ENCODE data around the gene TMEM187. TPM values are rescaled to one million over a fixed set of nuclear protein-coding genes. Genes with fewer than 3 reads are reported as not detected.

The TMEM187 gene
- polyA plus RNA-seq, 2 of the 4 experiments (the other 2 are of a cell fraction) = 7.8 to 10.6 TPM

DNA sequence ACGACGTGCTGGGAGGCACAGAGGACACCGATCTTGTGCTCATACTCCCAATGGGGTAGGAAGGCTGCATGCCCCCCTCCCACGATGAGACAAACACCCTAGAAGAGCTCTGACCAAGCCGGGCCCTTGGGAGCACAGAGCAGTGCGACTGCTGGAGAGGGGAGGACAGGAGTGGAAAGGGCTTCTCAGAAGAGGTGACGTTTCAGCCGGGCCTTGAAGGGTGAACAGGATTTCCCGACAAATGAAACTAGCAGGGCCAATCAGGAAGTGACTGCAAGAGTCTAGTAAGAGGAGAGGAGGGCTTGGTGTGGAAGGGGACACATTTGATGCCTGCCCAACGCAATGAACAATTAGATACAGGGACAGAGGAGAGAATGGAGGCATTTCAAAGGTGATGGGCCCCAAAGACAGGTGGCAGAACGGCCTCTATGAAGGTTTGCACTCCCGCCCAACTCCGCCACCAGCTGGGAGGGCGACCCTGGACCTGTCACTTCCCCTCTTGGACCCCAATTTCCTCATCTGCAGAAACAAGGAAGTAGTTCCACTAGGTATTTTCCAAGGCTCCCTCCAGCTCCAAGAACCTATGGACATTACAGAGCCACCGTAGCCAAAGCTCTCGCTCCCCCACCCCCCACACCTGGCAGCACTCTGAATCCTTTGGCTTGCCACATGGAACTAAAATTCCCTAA lies 4.9 kb upstream of the TMEM187 start (continued):
- no peak for TF ChIP-seq NR3C1 (IDR thresholded peaks at IDR 0.05)
- TF ChIP-seq ZNF302 (CRISPR knock-in tag; IDR thresholded peaks at IDR 0.05) = no peak

DNA sequence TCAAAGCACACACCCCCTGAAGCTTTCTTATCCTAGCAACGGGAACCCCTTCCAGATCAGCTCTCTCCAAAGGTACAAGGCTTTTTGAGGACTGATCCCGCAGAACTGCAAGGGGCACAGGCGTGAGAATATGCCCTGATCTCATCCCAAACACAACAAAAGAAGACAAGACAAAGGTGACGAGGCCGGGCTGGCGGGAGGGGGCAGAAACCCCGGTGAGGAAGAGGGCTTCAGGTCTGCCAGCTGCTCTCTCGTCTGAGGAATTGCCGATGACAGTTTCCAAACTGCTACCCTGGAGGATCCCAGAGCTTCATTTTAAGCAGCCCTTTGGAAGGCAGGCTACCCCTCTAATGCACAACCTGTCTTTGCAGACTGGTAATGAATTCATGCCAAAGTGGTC lies 4.3 kb upstream of the TMEM187 start:
- H3K9me3 ChIP-seq = no peaks in the 10 kb centered on the region
- no peak for FAIRE-seq

DNA sequence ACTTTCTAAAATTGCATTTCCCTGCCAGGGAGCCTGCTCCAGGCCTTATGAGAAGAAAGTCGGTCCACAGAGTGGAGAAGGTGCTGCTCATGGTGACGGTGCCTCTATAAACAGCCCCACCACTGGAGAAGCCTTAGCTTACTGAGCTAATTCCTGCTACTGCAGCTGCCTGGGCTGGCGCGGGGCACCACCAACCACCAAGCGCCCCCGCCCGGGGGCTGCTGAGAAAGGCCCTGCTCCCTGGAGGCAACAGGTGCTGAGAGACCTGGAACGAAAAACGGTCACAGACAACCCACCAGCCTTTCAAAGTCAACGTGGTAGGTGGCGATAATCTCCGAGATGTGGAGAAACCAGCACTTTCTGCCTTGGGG lies 3.8 kb upstream of the TMEM187 start:
- peak; percentile 91 for FAIRE-seq
- ATAC-seq = no peak
- POLR2A ChIA-PET = interaction anchor here (0.7 kb wide), 1 partner anchor 402 kb away, joined by 3 read pairs; no protein-coding TSS in a partner anchor
- no peaks in the 10 kb centered on the region for H3K9me3 ChIP-seq
- peak overlapping the region in 1 of 2 experiments; percentile 99; a peak in 2 of 6 replicates for H3K27ac ChIP-seq
- H3K4me2 ChIP-seq = peak overlapping the region; percentile 99
- WGBS (ENCODE audit: missing lambda C conversion rate) = 85% methylated on average over 6 of the region's 12 CpGs
- H3K4me1 ChIP-seq = peaks cover 22% of the 10 kb centered on the region
- TF ChIP-seq JUN (IDR thresholded peaks at IDR 0.05) (no peak), E2F6 (IDR thresholded peaks at IDR 0.05; ENCODE audit: borderline replicate concordance, low read depth) (no peak)
- TF ChIP-seq, protein P1, sequence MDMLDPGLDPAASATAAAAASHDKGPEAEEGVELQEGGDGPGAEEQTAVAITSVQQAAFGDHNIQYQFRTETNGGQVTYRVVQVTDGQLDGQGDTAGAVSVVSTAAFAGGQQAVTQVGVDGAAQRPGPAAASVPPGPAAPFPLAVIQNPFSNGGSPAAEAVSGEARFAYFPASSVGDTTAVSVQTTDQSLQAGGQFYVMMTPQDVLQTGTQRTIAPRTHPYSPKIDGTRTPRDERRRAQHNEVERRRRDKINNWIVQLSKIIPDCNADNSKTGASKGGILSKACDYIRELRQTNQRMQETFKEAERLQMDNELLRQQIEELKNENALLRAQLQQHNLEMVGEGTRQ (IDR thresholded peaks at IDR 0.05) = no peak
- TF ChIP-seq, protein P2, sequence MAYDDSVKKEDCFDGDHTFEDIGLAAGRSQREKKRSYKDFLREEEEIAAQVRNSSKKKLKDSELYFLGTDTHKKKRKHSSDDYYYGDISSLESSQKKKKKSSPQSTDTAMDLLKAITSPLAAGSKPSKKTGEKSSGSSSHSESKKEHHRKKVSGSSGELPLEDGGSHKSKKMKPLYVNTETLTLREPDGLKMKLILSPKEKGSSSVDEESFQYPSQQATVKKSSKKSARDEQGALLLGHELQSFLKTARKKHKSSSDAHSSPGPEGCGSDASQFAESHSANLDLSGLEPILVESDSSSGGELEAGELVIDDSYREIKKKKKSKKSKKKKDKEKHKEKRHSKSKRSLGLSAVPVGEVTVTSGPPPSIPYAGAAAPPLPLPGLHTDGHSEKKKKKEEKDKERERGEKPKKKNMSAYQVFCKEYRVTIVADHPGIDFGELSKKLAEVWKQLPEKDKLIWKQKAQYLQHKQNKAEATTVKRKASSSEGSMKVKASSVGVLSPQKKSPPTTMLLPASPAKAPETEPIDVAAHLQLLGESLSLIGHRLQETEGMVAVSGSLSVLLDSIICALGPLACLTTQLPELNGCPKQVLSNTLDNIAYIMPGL (CRISPR knock-in tag; IDR thresholded peaks at IDR 0.05; ENCODE audit: borderline replicate concordance) = no peak
- DNase-seq (ENCODE audit: low read depth in 1 of 2, low spot score in 1 of 2) = no peak
- H3K4me3 ChIP-seq = no peak overlapping the region
- CTCF ChIA-PET = interaction anchor here (4.4 to 4.5 kb wide), 2 partner anchors 16 to 21 kb away, joined by 33 to 36 read pairs; no protein-coding TSS in a partner anchor

More for the DNA sequence above, 4.3 kb upstream of the TMEM187 start:
- no peak for DNase-seq (ENCODE audit: low read depth in 1 of 2, low spot score in 1 of 2)
- no peak overlapping the region for H3K27ac ChIP-seq
- ChIA-PET POLR2A (no interaction called here), CTCF (interaction anchor here (4.4 to 4.5 kb wide), 2 partner anchors 15 to 20 kb away, joined by 33 to 36 read pairs; no protein-coding TSS in a partner anchor)
- H3K4me1 ChIP-seq = peaks cover 18% of the 10 kb centered on the region
- TF ChIP-seq ZFP36 (IDR thresholded peaks at IDR 0.05; ENCODE audit: borderline replicate concordance, partially characterized antibody) = no peak
- no peak for TF ChIP-seq MYC (IDR thresholded peaks at IDR 0.05; ENCODE audit: borderline replicate concordance, low read length)
- no peak for TF ChIP-seq E2F6 (IDR thresholded peaks at IDR 0.05; ENCODE audit: borderline replicate concordance, low read depth)
- no peak for TF ChIP-seq CTCF (IDR thresholded peaks at IDR 0.05)
- no peak for TF ChIP-seq RARB (CRISPR knock-in tag; IDR thresholded peaks at IDR 0.05)
- no peak for TF ChIP-seq BHLHE40 (IDR thresholded peaks at IDR 0.05; ENCODE audit: low read depth, low read length)
- TF ChIP-seq TP53 (CRISPR knock-in tag; IDR thresholded peaks at IDR 0.05) = no peak
- ATAC-seq = no peak
- WGBS (ENCODE audit: missing lambda C conversion rate) = 95% methylated on average over 7 of the region's 9 CpGs
- H3K4me3 ChIP-seq = no peak overlapping the region
- H3K4me2 ChIP-seq = peak overlapping the region; percentile 99; the same call in 2 of the 3 replicates

Measured in A549 (cell line).